Smooth muscle cell (in vitro differentiated cells): ENCODE measurements around the gene KLK12. TPM values are rescaled to one million over a fixed set of nuclear protein-coding genes. Genes with fewer than 3 reads are reported as not detected.
"Not testable (repeated sequence)": the region's sequence is repeated elsewhere in the genome, so short reads cannot be mapped to it uniquely, and the experiment has no call there.

ENCODE experiments used
- DNase-seq: peaks from one replicate; lab custom pipeline; 2025; ENCODE audit not compliant: unreplicated experiment; lab: John Stamatoyannopoulos, UW
- H2AFZ ChIP-seq: fragments of 200-600 bp; sonication (generic); 2 replicates; pipeline ENCODE4 v1.6.0; 2016; ENCODE audit warnings: antibody characterized with exemption, low read depth, mild to moderate bottlenecking
- H3F3A ChIP-seq: fragments of 200-600 bp; sonication (generic); 2 replicates; pipeline ENCODE4 v1.6.0; 2017; ENCODE audit warnings: antibody characterized with exemption, low read depth
- H3K27ac ChIP-seq: fragments of 200-600 bp; sonication (generic); 2 replicates; pipeline ENCODE4 v1.5.1; 2016; ENCODE audit warnings: low read depth, mild to moderate bottlenecking
- H3K27me3 ChIP-seq: fragments of 200-600 bp; sonication (generic); 2 replicates; pipeline ENCODE4 v1.6.1; 2016; ENCODE audit warnings: low read depth, mild to moderate bottlenecking
- H3K36me3 ChIP-seq: fragments of 200-600 bp; sonication (generic); 2 replicates; pipeline ENCODE4 v1.5.1; 2016; ENCODE audit warnings: low read depth
- H3K4me1 ChIP-seq: fragments of 200-600 bp; sonication (generic); 2 replicates; pipeline ENCODE4 v1.5.1; 2016; ENCODE audit warnings: low read depth
- H3K4me2 ChIP-seq: fragments of 200-600 bp; sonication (generic); 2 replicates; pipeline ENCODE4 v1.6.0; 2016; ENCODE audit warnings: mild to moderate bottlenecking
- H3K4me3 ChIP-seq: fragments of 200-600 bp; sonication (generic); 2 replicates; pipeline ENCODE4 v1.5.1; 2016; ENCODE audit warnings: mild to moderate bottlenecking
- H3K79me2 ChIP-seq: fragments of 200-600 bp; sonication (generic); 2 replicates; pipeline ENCODE4 v1.6.0; 2016; ENCODE audit warnings: low read depth, mild to moderate bottlenecking
- H3K9ac ChIP-seq: fragments of 200-600 bp; sonication (generic); 2 replicates; pipeline ENCODE4 v1.6.0; 2016; ENCODE audit warnings: low read depth
- H3K9me3 ChIP-seq: fragments of 200-600 bp; sonication (generic); replicated peaks from 2 replicates; pipeline ENCODE4 v1.5.1; 2016; ENCODE audit warnings: low read depth
- H4K20me1 ChIP-seq: fragments of 200-600 bp; sonication (generic); 2 replicates; pipeline ENCODE4 v1.6.0; 2016; ENCODE audit warnings: low read depth
- WGBS: methylation state at CpG from one replicate; pipeline ENCODE4 v1.1.7; 2016; ENCODE audit warnings: low lambda C conversion rate; 5-methylcytosine and 5-hydroxymethylcytosine counted together
- polyA plus RNA-seq: library from polyadenylated mRNA; unstranded; fragments of >200 nt; fragmentation: Nextera tagmentation; extraction: Ambion mirVana; gene quantifications from 2 replicates; pipeline ENCODE4 v1.2.1, GENCODE V29; 2016
- total RNA-seq: library from RNA; depleted of rRNA; stranded (reverse); fragments of >200 nt; gene quantifications from 2 replicates; pipeline ENCODE4 v1.2.3, GENCODE V29; 2014
- TF ChIP-seq, protein P1 (sequence below): fragments of 200-600 bp; sonication (generic); IDR thresholded peaks from 2 replicates; pipeline ENCODE4 v1.5.1; 2017; ENCODE audit warnings: borderline replicate concordance, mild to moderate bottlenecking, antibody characterized with exemption; ENCODE audit not compliant: insufficient read depth, poor library complexity, severe bottlenecking

Gene KLK12
- total and polyA plus RNA-seq, 2 experiments from 2014 or later, result 1.7 to 1.9 TPM

GRCh38 chr19:50998686-50999085 lies 36.1 kb downstream of the KLK12 start:
- H3K36me3 ChIP-seq, result no peaks in the 10 kb centered on the region

GRCh38 chr19:50998061-50998460 lies 36.7 kb downstream of the KLK12 start:
- 84% methylated on average over 5 of the region's 5 CpGs for WGBS
- Histone ChIP-seq H3K79me2 (no peaks in the 10 kb centered on the region), H3K4me1 (peaks cover 5% of the 10 kb centered on the region), H3K4me2 (no peak overlapping the region), H3K4me3 (no peak overlapping the region), H3K9me3 (no peaks in the 10 kb centered on the region), H4K20me1 (no peaks in the 10 kb centered on the region), H3K36me3 (no peaks in the 10 kb centered on the region), H3K27ac (no peak overlapping the region), H3K27me3 (peaks cover 3% of the 10 kb centered on the region), H3K9ac (no peak overlapping the region), H3F3A (no peaks in the 10 kb centered on the region), H2AFZ (no peak overlapping the region)
- no peak for DNase-seq
- TF ChIP-seq, protein P1, sequence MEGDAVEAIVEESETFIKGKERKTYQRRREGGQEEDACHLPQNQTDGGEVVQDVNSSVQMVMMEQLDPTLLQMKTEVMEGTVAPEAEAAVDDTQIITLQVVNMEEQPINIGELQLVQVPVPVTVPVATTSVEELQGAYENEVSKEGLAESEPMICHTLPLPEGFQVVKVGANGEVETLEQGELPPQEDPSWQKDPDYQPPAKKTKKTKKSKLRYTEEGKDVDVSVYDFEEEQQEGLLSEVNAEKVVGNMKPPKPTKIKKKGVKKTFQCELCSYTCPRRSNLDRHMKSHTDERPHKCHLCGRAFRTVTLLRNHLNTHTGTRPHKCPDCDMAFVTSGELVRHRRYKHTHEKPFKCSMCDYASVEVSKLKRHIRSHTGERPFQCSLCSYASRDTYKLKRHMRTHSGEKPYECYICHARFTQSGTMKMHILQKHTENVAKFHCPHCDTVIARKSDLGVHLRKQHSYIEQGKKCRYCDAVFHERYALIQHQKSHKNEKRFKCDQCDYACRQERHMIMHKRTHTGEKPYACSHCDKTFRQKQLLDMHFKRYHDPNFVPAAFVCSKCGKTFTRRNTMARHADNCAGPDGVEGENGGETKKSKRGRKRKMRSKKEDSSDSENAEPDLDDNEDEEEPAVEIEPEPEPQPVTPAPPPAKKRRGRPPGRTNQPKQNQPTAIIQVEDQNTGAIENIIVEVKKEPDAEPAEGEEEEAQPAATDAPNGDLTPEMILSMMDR, result no peak

More at GRCh38 chr19:50998686-50999085, 36.1 kb downstream of the KLK12 start:
- Histone ChIP-seq H3K9me3 (no peaks in the 10 kb centered on the region), H3K4me2 (no peak overlapping the region), H4K20me1 (no peaks in the 10 kb centered on the region), H3K4me3 (no peak overlapping the region), H3K9ac (no peak overlapping the region), H2AFZ (no peak overlapping the region), H3K4me1 (peaks cover 5% of the 10 kb centered on the region), H3F3A (no peaks in the 10 kb centered on the region), H3K79me2 (no peaks in the 10 kb centered on the region), H3K27me3 (peaks cover 3% of the 10 kb centered on the region), H3K27ac (no peak overlapping the region)
- DNase-seq, result no peak
- TF ChIP-seq, protein P1, result no peak
- 77% methylated on average over 4 of the region's 4 CpGs for WGBS

- no peak overlapping the region for H3K4me2 ChIP-seq
- no peaks in the 10 kb centered on the region for H3K36me3 ChIP-seq
- no peak overlapping the region for H3K27ac ChIP-seq
- H4K20me1 ChIP-seq, result no peaks in the 10 kb centered on the region
- H3K4me1 ChIP-seq, result no peaks in the 10 kb centered on the region
- no peak for DNase-seq
- no peak overlapping the region for H3K4me3 ChIP-seq
- peaks cover 3% of the 10 kb centered on the region for H3K27me3 ChIP-seq
- no peak overlapping the region for H3K9ac ChIP-seq
- no peak overlapping the region for H2AFZ ChIP-seq
- WGBS, result 90% methylated on average over 2 of the region's 2 CpGs
- H3F3A ChIP-seq, result no peaks in the 10 kb centered on the region
- H3K79me2 ChIP-seq, result no peaks in the 10 kb centered on the region
- no peaks in the 10 kb centered on the region for H3K9me3 ChIP-seq
- TF ChIP-seq, protein P1, result no peak
These were observed 40.7 kb downstream of the KLK12 start for GRCh38 chr19:50994129-50994528.

- Histone ChIP-seq H3K27me3 (peaks cover 3% of the 10 kb centered on the region), H4K20me1 (no peaks in the 10 kb centered on the region), H3K4me2 (no peak overlapping the region), H3K9ac (no peak overlapping the region), H2AFZ (no peak overlapping the region), H3K9me3 (no peaks in the 10 kb centered on the region), H3K36me3 (no peaks in the 10 kb centered on the region), H3K4me3 (no peak overlapping the region), H3K79me2 (no peaks in the 10 kb centered on the region), H3K27ac (no peak overlapping the region), H3K4me1 (no peaks in the 10 kb centered on the region), H3F3A (no peaks in the 10 kb centered on the region)
- no peak for DNase-seq
- TF ChIP-seq, protein P1, result no peak
- 90% methylated on average over 2 of the region's 2 CpGs for WGBS
These were observed 42.2 kb downstream of the KLK12 start for GRCh38 chr19:50992666-50993035.

DNA sequence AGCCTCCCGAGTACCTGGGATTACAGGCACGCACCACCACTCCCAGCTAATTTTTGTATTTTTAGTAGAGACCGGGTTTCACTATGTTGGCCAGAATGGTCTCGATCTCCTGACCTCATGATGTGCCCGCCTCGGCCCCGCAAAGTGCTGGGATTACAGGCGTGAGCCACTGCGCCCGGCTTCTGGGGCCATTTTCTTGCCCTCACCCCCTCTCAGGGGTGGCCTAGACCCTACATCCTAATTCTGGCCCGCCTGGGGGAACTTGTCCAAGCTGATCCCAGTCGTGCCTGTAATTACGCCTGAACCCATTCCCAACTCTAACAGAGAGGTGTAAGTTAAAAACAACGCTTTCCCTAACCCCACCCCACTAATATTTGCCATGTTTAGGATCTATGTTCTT lies 50.4 kb downstream of the KLK12 start:
- H3K27me3 ChIP-seq, result peaks cover 19% of the 10 kb centered on the region
- not testable (repeated sequence) for H3K4me3 ChIP-seq, H3K36me3 ChIP-seq, H4K20me1 ChIP-seq, H3K4me2 ChIP-seq, H3K27ac ChIP-seq, DNase-seq, H3K9ac ChIP-seq, H3F3A ChIP-seq, H2AFZ ChIP-seq, H3K9me3 ChIP-seq, H3K4me1 ChIP-seq, H3K79me2 ChIP-seq
- WGBS, result 89% methylated on average over 14 of the region's 14 CpGs
